Parathyroid adenoma (tissue), 2 donors: ENCODE results near the gene SYNE4.

Experiments used
- H2AFZ ChIP-seq: fragments of 300-600 bp; sonication (generic); one replicate; pipeline ENCODE4 v1.7.0; 2017; ENCODE audit warnings: antibody characterized with exemption, mild to moderate bottlenecking
- H3K27ac ChIP-seq: fragments of 300-600 bp; sonication (generic); one replicate; pipeline ENCODE4 v1.7.0; 2017
- H3K27me3 ChIP-seq: fragments of 300-600 bp; sonication (generic); one replicate; pipeline ENCODE4 v1.7.0; 2017; ENCODE audit warnings: low read length; ENCODE audit not compliant: control insufficient read depth, insufficient read depth
- H3K36me3 ChIP-seq: fragments of 300-600 bp; sonication (generic); one replicate; pipeline ENCODE4 v1.7.0; 2017; ENCODE audit warnings: low read length; ENCODE audit not compliant: control insufficient read depth, insufficient read depth
- H3K4me1 ChIP-seq: fragments of 300-600 bp; sonication (generic); one replicate; pipeline ENCODE4 v1.7.0; 2017; ENCODE audit warnings: control low read depth
- H3K4me2 ChIP-seq: fragments of 300-600 bp; sonication (generic); one replicate; pipeline ENCODE4 v1.7.0; 2017; ENCODE audit warnings: low read length
- H3K4me3 ChIP-seq: fragments of 300-600 bp; sonication (generic); one replicate; pipeline ENCODE4 v1.7.0; 2017; ENCODE audit warnings: low read depth, low read length
- H3K79me2 ChIP-seq: fragments of 300-600 bp; sonication (generic); one replicate; pipeline ENCODE4 v1.7.0; 2017; ENCODE audit warnings: control low read depth
- H3K9ac ChIP-seq: fragments of 300-600 bp; sonication (generic); one replicate; pipeline ENCODE4 v1.7.0; 2017; ENCODE audit warnings: mild to moderate bottlenecking
- H3K9me3 ChIP-seq: fragments of 300-600 bp; sonication (generic); one replicate; pipeline ENCODE4 v1.7.0; 2017; ENCODE audit warnings: low read length; ENCODE audit not compliant: control insufficient read depth
- CTCF ChIP-seq: fragments of 300-600 bp; sonication (generic); IDR thresholded peaks from one replicate; pipeline ENCODE4 v1.7.0; 2017; ENCODE audit warnings: antibody characterized with exemption, mild to moderate bottlenecking
- donor health status: primary hyperparathyroidism.

Gene SYNE4

GRCh38 chr19:35978271-35978670 lies 30.3 kb downstream of the SYNE4 start:
- Histone ChIP-seq H3K79me2 (no peaks in the 10 kb centered on the region), H3K4me2 (no peak overlapping the region), H3K4me1 (no peaks in the 10 kb centered on the region), H3K27me3 (no peaks in the 10 kb centered on the region), H3K9ac (no peak overlapping the region), H2AFZ (no peak overlapping the region), H3K27ac (no peak overlapping the region), H3K4me3 (no peak overlapping the region), H3K36me3 (no peaks in the 10 kb centered on the region), H3K9me3 (no peaks in the 10 kb centered on the region)
- no peak for TF ChIP-seq CTCF

GRCh38 chr19:35977446-35978222 lies 31.0 kb downstream of the SYNE4 start:
- TF ChIP-seq CTCF: peak; percentile 13
- H2AFZ ChIP-seq: no peak overlapping the region
- H3K4me2 ChIP-seq: no peak overlapping the region
- H3K9ac ChIP-seq: no peak overlapping the region
- no peaks in the 10 kb centered on the region for H3K27me3 ChIP-seq
- H3K36me3 ChIP-seq: no peaks in the 10 kb centered on the region
- H3K27ac ChIP-seq: no peak overlapping the region
- no peaks in the 10 kb centered on the region for H3K4me1 ChIP-seq
- H3K79me2 ChIP-seq: no peaks in the 10 kb centered on the region
- H3K9me3 ChIP-seq: no peaks in the 10 kb centered on the region
- H3K4me3 ChIP-seq: no peak overlapping the region

GRCh38 chr19:35975608-35976214 lies 32.9 kb downstream of the SYNE4 start:
- H3K9me3 ChIP-seq: no peaks in the 10 kb centered on the region
- H3K9ac ChIP-seq: no peak overlapping the region
- H3K27ac ChIP-seq: no peak overlapping the region
- no peak for TF ChIP-seq CTCF
- H3K4me2 ChIP-seq: no peak overlapping the region
- no peak overlapping the region for H3K4me3 ChIP-seq
- H2AFZ ChIP-seq: no peak overlapping the region
- H3K4me1 ChIP-seq: no peaks in the 10 kb centered on the region
- no peaks in the 10 kb centered on the region for H3K79me2 ChIP-seq
- no peaks in the 10 kb centered on the region for H3K36me3 ChIP-seq
- H3K27me3 ChIP-seq: no peaks in the 10 kb centered on the region

- no peak overlapping the region for H3K4me3 ChIP-seq
- peaks cover 3% of the 10 kb centered on the region for H3K4me1 ChIP-seq
- H3K36me3 ChIP-seq: no peaks in the 10 kb centered on the region
- H3K9me3 ChIP-seq: no peaks in the 10 kb centered on the region
- H3K27ac ChIP-seq: no peak overlapping the region
- no peak for TF ChIP-seq CTCF
- no peak overlapping the region for H3K9ac ChIP-seq
- H2AFZ ChIP-seq: no peak overlapping the region
- no peak overlapping the region for H3K4me2 ChIP-seq
- no peaks in the 10 kb centered on the region for H3K27me3 ChIP-seq
- no peaks in the 10 kb centered on the region for H3K79me2 ChIP-seq
Observed at GRCh38 chr19:35973487-35973886, 35.1 kb downstream of the SYNE4 start.
